ENCODE measurements around the gene LRTM2.

DNA sequence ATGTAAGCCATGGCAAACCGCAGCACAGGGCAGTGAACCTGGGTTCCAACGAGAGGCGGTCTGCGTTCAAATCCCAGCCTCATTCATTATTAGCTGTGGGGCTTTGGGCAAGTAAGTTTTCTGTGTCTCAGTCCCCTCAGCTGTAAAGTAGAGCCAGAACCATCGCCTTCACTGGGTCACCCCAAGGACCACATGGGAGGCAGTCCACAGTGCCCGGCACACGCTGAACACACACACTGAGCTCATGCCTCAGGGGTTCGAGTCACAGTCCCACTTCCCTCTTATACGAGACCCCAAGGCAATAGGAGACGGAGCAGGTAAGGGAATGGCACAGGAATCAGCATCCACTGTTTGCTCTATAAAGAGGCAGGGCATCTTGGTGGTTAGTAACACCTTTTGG is 19.1 kb downstream of the LRTM2 start:
- TF ChIP-seq POLR2A (IDR thresholded peaks at IDR 0.05; ENCODE audit: low read depth, low read length), result no peak
- no peak for TF ChIP-seq SPI1 (IDR thresholded peaks at IDR 0.05; ENCODE audit: low read depth, low read length)
- no peak for TF ChIP-seq POLR2AphosphoS5 (IDR thresholded peaks at IDR 0.05; ENCODE audit: low read depth, low read length)
- TF ChIP-seq POU2F2 (IDR thresholded peaks at IDR 0.05; ENCODE audit: low read depth, low read length), result no peak
- TF ChIP-seq PAX5 (IDR thresholded peaks at IDR 0.05; ENCODE audit: insufficient read depth, low read length, severe bottlenecking), result no peak
- TF ChIP-seq TAF1 (IDR thresholded peaks at IDR 0.05; ENCODE audit: low read depth, low read length), result no peak
